Uterus (tissue), 4 donors: ENCODE data around the gene ZFPL1. TPM values are rescaled to one million over a fixed set of nuclear protein-coding genes. Genes with fewer than 3 reads are reported as not detected.

Experiments used
- DNase-seq, 2 donors: peaks; one replicate each; pipeline ENCODE4 v3.0.0-alpha.2; 2019 to 2020
- H3K27ac ChIP-seq, 2 donors: fragments of 200-600 bp; sonication (generic); 1 replicate in 1 of 2; 2 replicates in 1 of 2; pipeline ENCODE4 v1.5.1; 2016 to 2018
- H3K27me3 ChIP-seq, 2 donors: fragments of 200-600 bp; sonication (generic); one replicate each; pipeline ENCODE4 v1.5.1; 2018 to 2019; ENCODE audit warnings: control low read depth in 1 of 2
- H3K36me3 ChIP-seq, 2 donors: fragments of 200-600 bp; sonication (generic); one replicate each; pipeline ENCODE4 v1.5.1; 2019; ENCODE audit warnings: control low read depth in 1 of 2
- H3K4me1 ChIP-seq, 2 donors: fragments of 200-600 bp; sonication (generic); one replicate each; pipeline ENCODE4 v1.5.1; 2018 to 2019; ENCODE audit warnings: control low read depth in 1 of 2
- H3K4me3 ChIP-seq, 2 donors: fragments of 200-600 bp; sonication (generic); 1 replicate in 1 of 2; 2 replicates in 1 of 2; pipeline ENCODE4 v1.5.1; 2018 to 2019; ENCODE audit warnings: mild to moderate bottlenecking in 1 of 2
- H3K9me3 ChIP-seq, 2 donors: fragments of 200-600 bp; sonication (generic); one replicate each; pipeline ENCODE4 v1.5.1; 2019; ENCODE audit warnings: control low read depth in 1 of 2
- CTCF ChIP-seq, 4 experiments: fragments of 200-600 bp in 2 of 4; fragments of 450-650 bp in 2 of 4; sonication (generic) in 2 of 4; IDR thresholded peaks; one replicate each; pipeline ENCODE4 v1.5.1; 2016 to 2019; ENCODE audit warnings: antibody characterized with exemption in 4 of 4, mild to moderate bottlenecking in 2 of 4, moderate library complexity in 1 of 4
- POLR2A ChIP-seq, 2 donors: fragments of 450-650 bp; IDR thresholded peaks; one replicate each; pipeline ENCODE4 v1.6.1; 2016; ENCODE audit warnings: antibody characterized with exemption in 2 of 2, mild to moderate bottlenecking in 1 of 2, moderate library complexity in 1 of 2
- intact Hi-C: fragments of 100-400 bp; cut with DNase I; formaldehyde crosslinking; loops from one replicate; pipeline ENCODE4 v1.15.1; 2023; ENCODE audit warnings: low total_unique reads
- total RNA-seq, 4 donors: library from RNA; depleted of rRNA in 3 of 4; stranded (reverse); fragments of >200 nt in 3 of 4; gene quantifications; one replicate each; pipeline versions ENCODE4 v1.1.0 to v1.2.4, GENCODE V29; 2014 to 2023
- donor health status: DM: yes; HTN: yes; CAD: no.

ZFPL1 gene
- total RNA-seq, 4 donors from 2014 or later: 9.0 to 37.5 (median 24.5) TPM

- DNase-seq: no peak
- TF ChIP-seq CTCF (IDR thresholded peaks at IDR 0.05) (no peak), POLR2A (IDR thresholded peaks at IDR 0.05) (no peak)
- intact Hi-C loops: no loop called here
- no peak overlapping the region for H3K27ac ChIP-seq
- no peaks in the 10 kb centered on the region for H3K36me3 ChIP-seq
- H3K9me3 ChIP-seq: no peaks in the 10 kb centered on the region
- no peaks in the 10 kb centered on the region for H3K27me3 ChIP-seq
- H3K4me3 ChIP-seq: no peak overlapping the region
- H3K4me1 ChIP-seq: peaks cover 3 to 12% of the 10 kb centered on the region in 2 donors
Observed at GRCh38 chr11:65107751-65108468, 23.9 kb downstream of the ZFPL1 start.

- H3K4me3 ChIP-seq: no peak overlapping the region
- TF ChIP-seq POLR2A (IDR thresholded peaks at IDR 0.05): no peak
- H3K27me3 ChIP-seq: no peaks in the 10 kb centered on the region
- H3K36me3 ChIP-seq: no peaks in the 10 kb centered on the region
- no peak overlapping the region for H3K27ac ChIP-seq
- H3K9me3 ChIP-seq: no peaks in the 10 kb centered on the region
- intact Hi-C loops: no loop called here
- peaks cover 3 to 16% of the 10 kb centered on the region in 2 donors for H3K4me1 ChIP-seq
- no peak for DNase-seq
Observed at GRCh38 chr11:65108469-65109123, 24.6 kb downstream of the ZFPL1 start.

DNA sequence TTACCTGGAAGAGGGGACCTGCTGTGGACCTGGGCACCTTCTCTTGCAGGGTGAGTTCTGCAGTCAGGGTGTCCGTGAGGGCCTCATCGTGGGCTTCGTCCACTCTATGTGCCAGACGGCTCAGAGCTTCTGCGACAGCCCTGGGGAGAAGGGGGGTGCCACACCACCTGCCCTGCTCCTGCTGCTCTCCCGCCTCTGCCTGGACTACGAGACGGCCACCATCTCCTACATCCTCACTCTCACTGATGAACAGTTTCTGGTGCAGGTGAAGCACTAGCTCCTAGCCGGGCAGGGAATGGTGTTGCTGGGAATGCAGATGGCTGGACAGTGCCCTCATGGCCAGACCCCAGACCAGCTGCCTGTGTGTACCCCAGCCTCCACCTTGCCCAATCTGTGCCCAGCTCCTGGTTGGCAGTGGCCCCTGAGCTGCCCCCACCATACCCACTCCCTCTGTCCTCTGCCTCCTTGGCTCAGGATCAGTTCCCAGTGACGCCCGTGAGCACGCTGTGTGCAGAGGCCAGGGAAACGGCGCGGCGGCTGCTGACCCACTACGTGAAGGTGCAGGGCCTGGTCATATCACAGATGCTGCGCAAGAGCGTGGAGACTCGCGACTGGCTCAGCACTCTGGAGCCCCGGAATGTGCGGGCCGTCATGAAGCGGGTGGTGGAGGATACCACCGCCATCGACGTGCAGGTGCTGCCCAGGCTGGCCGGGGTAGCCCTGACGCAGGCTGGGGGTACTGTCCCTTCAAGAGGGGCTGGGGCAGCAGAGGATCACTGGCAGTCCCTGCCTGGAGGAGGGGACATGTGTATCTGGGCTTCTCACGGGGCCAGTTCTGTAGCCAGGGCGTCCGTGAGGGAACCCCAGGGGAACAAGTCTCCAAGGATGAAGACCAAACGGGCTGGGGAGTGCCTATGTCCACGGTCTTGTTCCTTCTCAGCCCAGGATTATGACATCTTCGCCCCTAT, 25.5 kb downstream of the ZFPL1 start:
- intact Hi-C loops: no loop called here
- H3K36me3 ChIP-seq: no peaks in the 10 kb centered on the region

DNA sequence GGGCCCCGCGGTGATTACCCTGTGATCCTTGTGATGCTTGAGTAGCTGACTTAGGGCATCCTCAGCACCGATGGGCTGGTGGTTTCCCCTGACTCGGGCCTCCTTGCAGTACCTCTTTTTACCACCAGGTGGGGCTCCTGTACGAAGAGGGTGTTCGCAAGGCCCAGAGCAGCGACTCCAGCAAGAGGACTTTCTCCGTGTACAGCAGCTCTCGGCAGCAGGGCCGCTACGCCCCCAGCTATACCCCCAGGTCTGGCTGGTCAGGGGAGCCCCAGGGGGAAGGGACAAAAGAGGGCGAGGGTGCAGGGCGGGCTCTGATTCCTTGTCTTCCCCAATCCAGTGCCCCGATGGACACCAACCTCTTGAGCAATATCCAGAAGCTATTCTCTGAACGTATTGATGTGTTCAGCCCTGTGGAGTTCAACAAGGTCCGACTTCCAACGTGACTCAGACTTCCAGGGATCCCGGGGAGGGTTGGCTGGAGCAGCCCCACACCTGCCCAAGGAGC, 26.4 kb downstream of the ZFPL1 start:
- DNase-seq: peak; percentile 87 to 88
- H3K27ac ChIP-seq: peak overlapping the region in 1 of 2 donors; percentile 44
- TF ChIP-seq CTCF (IDR thresholded peaks at IDR 0.05) (peak; percentile 96 to 99 (median 98)), POLR2A (IDR thresholded peaks at IDR 0.05) (no peak)
- intact Hi-C loops: no loop called here
- no peaks in the 10 kb centered on the region for H3K27me3 ChIP-seq
- H3K36me3 ChIP-seq: no peaks in the 10 kb centered on the region
- H3K4me3 ChIP-seq: no peak overlapping the region
- peaks cover 3 to 16% of the 10 kb centered on the region in 2 donors for H3K4me1 ChIP-seq
- H3K9me3 ChIP-seq: no peaks in the 10 kb centered on the region

More for the DNA sequence above, 25.5 kb downstream of the ZFPL1 start:
- H3K27ac ChIP-seq: no peak overlapping the region
- no peaks in the 10 kb centered on the region for H3K27me3 ChIP-seq
- H3K4me3 ChIP-seq: no peak overlapping the region
- no peaks in the 10 kb centered on the region for H3K9me3 ChIP-seq
- H3K4me1 ChIP-seq: peaks cover 3 to 16% of the 10 kb centered on the region in 2 donors
- DNase-seq: peak in 1 of 2 donors; percentile 33
- TF ChIP-seq CTCF (IDR thresholded peaks at IDR 0.05) (no peak), POLR2A (IDR thresholded peaks at IDR 0.05) (no peak)

DNA sequence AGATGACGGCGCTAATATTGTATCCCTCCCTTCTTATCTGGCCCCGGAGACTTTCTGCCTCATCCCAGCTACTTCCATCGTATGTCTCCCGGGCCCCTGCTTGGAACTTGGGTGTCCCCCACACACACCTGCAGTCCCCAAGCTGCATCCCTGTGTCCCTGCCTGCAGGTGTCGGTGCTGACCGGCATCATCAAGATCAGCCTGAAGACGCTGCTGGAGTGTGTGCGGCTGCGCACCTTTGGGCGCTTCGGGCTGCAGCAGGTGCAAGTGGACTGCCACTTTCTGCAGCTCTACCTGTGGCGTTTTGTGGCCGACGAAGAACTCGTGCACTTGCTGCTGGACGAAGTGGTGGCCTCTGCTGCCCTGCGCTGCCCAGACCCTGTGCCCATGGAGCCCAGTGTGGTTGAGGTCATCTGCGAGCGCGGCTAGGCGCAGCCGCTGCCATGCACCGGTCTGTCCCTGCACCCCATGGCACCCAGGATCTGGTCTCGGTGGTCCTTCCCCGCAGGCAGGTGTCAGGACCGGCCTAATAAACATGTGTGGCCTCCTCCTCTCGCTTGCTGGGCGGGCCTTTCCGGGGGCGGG, 27.2 kb downstream of the ZFPL1 start:
- Histone ChIP-seq H3K27me3 (no peaks in the 10 kb centered on the region), H3K9me3 (no peaks in the 10 kb centered on the region), H3K4me3 (no peak overlapping the region), H3K4me1 (peaks cover 3 to 20% of the 10 kb centered on the region in 2 donors), H3K36me3 (no peaks in the 10 kb centered on the region), H3K27ac (no peak overlapping the region)
- DNase-seq: no peak
- intact Hi-C loops: no loop called here
- no peak for TF ChIP-seq CTCF (IDR thresholded peaks at IDR 0.05)
- no peak for TF ChIP-seq POLR2A (IDR thresholded peaks at IDR 0.05)
